Endothelial cell (in vitro differentiated cells): ENCODE measurements around the gene CSNK1D. TPM values are rescaled to one million over a fixed set of nuclear protein-coding genes. Genes with fewer than 3 reads are reported as not detected.

Source experiments
- DNase-seq: peaks from one replicate; pipeline ENCODE4 v3.0.0; 2021; ENCODE audit warnings: low spot score
- H3K27ac Mint-ChIP-seq: one replicate; pipeline ENCODE4 v1.8.0; 2021; ENCODE audit warnings: mixed read lengths, inconsistent platforms; ENCODE audit not compliant: unreplicated experiment
- H3K27me3 Mint-ChIP-seq: one replicate; pipeline ENCODE4 v1.8.0; 2021; ENCODE audit warnings: mild to moderate bottlenecking, moderate library complexity, mixed read lengths, inconsistent platforms; ENCODE audit not compliant: unreplicated experiment
- H3K36me3 Mint-ChIP-seq: one replicate; pipeline ENCODE4 v1.8.0; 2021; ENCODE audit warnings: mild to moderate bottlenecking, low read depth, mixed read lengths, inconsistent platforms; ENCODE audit not compliant: unreplicated experiment
- H3K4me1 Mint-ChIP-seq: one replicate; pipeline ENCODE4 v1.8.0; 2021; ENCODE audit warnings: mild to moderate bottlenecking, mixed read lengths, inconsistent platforms; ENCODE audit not compliant: unreplicated experiment
- H3K4me3 Mint-ChIP-seq: one replicate; pipeline ENCODE4 v1.8.0; 2021; ENCODE audit warnings: mild to moderate bottlenecking, mixed read lengths, inconsistent platforms; ENCODE audit not compliant: unreplicated experiment
- H3K9me3 Mint-ChIP-seq: one replicate; pipeline ENCODE4 v1.8.0; 2021; ENCODE audit warnings: mixed read lengths, inconsistent platforms; ENCODE audit not compliant: unreplicated experiment
- total RNA-seq: library from RNA; stranded (reverse); fragmentation: NEBNext Ultra II Directional; extraction: Animal tissue kit (Norgen Biotek cat#: 25700); gene quantifications from one replicate; pipeline ENCODE4 v1.2.1, GENCODE V29; 2021; ENCODE audit not compliant: unreplicated experiment
- TF ChIP-seq, protein P1 (sequence below): fragments of 200-600 bp; sonication (generic); IDR thresholded peaks from one replicate; pipeline ENCODE4 v1.5.0; 2021; ENCODE audit warnings: antibody characterized with exemption; ENCODE audit not compliant: unreplicated experiment

The CSNK1D gene
- total RNA-seq, 1 donor from 2014 or later, result 149 TPM

DNA sequence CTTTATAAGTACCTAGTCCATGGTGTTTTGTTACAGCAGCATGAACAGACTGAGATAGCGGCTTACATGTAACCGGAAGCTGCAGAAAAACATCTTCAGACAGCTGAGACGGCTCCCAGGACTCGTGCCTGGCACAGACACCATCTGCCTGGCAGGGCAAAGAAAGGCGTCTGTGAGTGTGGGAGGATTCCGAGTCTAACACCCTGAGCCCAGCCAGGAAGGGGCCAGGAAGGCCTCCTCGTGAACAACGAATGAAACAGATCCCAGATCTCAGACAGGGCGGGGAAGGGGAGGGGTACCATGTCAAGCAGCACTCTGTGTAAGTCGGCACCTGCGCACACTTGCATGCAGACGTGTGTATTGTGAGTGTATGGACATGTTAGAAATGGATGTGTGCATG lies 4.4 kb upstream of the CSNK1D start:
- H3K27ac Mint-ChIP-seq, result no peak overlapping the region

DNA sequence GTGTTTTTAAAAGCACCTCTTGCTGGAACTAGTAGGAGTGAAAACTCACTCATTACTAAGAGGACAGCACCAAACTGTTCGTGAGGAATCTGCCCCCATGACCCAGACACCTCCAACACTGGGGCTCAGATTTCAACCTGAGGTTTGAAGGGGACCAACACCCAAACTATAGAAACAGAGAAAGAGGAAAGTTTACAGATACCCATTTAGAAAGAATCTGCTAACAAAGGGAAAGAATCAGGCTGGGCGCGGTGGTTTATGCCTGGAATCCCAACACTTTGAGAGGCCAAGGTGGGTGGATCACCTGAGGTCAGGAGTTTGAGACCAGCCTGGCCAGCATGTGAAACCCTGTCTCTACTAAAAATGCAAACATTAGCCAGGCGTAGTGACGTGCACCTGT lies 3.4 kb upstream of the CSNK1D start:
- peaks cover 30% of the 10 kb centered on the region for H3K27me3 Mint-ChIP-seq
- TF ChIP-seq, protein P1, sequence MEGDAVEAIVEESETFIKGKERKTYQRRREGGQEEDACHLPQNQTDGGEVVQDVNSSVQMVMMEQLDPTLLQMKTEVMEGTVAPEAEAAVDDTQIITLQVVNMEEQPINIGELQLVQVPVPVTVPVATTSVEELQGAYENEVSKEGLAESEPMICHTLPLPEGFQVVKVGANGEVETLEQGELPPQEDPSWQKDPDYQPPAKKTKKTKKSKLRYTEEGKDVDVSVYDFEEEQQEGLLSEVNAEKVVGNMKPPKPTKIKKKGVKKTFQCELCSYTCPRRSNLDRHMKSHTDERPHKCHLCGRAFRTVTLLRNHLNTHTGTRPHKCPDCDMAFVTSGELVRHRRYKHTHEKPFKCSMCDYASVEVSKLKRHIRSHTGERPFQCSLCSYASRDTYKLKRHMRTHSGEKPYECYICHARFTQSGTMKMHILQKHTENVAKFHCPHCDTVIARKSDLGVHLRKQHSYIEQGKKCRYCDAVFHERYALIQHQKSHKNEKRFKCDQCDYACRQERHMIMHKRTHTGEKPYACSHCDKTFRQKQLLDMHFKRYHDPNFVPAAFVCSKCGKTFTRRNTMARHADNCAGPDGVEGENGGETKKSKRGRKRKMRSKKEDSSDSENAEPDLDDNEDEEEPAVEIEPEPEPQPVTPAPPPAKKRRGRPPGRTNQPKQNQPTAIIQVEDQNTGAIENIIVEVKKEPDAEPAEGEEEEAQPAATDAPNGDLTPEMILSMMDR, result no peak
- H3K4me3 Mint-ChIP-seq, result peak overlapping the region; percentile 51
- peak overlapping the region; percentile 43 for H3K27ac Mint-ChIP-seq
- H3K9me3 Mint-ChIP-seq, result no peaks in the 10 kb centered on the region
- DNase-seq, result no peak
- peaks cover 37% of the 10 kb centered on the region for H3K4me1 Mint-ChIP-seq
- peaks cover 8% of the 10 kb centered on the region for H3K36me3 Mint-ChIP-seq

More for the DNA sequence above, 4.4 kb upstream of the CSNK1D start:
- H3K4me1 Mint-ChIP-seq, result peaks cover 30% of the 10 kb centered on the region
- H3K36me3 Mint-ChIP-seq, result peaks cover 3% of the 10 kb centered on the region
- DNase-seq, result no peak
- TF ChIP-seq, protein P1, result no peak
- H3K27me3 Mint-ChIP-seq, result peaks cover 24% of the 10 kb centered on the region
- no peaks in the 10 kb centered on the region for H3K9me3 Mint-ChIP-seq
- H3K4me3 Mint-ChIP-seq, result peak overlapping the region; percentile 6

DNA sequence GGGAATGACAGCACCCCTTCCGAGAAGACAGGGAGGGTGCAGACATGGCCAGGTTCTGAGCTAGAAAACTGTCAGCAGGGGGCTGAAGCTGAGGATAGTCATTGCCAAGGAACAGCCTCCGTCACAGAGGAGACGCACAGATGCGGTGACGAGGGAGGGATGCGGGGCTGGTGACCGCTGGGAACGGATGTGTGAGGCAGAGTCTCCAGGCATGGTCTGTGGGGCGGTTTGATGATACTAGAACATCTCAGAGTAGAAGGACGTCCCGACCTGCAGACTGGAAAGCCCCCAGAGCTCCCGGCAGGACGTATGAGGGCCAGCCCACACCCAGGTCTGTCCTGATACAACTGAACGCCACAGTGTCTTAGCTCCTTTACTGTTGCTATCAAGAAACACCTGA lies 1.8 kb upstream of the CSNK1D start:
- Mint-ChIP-seq H3K4me3 (no peak overlapping the region), H3K27ac (no peak overlapping the region), H3K9me3 (no peaks in the 10 kb centered on the region), H3K27me3 (peaks cover 33% of the 10 kb centered on the region), H3K36me3 (peaks cover 13% of the 10 kb centered on the region), H3K4me1 (peaks cover 39% of the 10 kb centered on the region)
- TF ChIP-seq, protein P1, result no peak
- no peak for DNase-seq

DNA sequence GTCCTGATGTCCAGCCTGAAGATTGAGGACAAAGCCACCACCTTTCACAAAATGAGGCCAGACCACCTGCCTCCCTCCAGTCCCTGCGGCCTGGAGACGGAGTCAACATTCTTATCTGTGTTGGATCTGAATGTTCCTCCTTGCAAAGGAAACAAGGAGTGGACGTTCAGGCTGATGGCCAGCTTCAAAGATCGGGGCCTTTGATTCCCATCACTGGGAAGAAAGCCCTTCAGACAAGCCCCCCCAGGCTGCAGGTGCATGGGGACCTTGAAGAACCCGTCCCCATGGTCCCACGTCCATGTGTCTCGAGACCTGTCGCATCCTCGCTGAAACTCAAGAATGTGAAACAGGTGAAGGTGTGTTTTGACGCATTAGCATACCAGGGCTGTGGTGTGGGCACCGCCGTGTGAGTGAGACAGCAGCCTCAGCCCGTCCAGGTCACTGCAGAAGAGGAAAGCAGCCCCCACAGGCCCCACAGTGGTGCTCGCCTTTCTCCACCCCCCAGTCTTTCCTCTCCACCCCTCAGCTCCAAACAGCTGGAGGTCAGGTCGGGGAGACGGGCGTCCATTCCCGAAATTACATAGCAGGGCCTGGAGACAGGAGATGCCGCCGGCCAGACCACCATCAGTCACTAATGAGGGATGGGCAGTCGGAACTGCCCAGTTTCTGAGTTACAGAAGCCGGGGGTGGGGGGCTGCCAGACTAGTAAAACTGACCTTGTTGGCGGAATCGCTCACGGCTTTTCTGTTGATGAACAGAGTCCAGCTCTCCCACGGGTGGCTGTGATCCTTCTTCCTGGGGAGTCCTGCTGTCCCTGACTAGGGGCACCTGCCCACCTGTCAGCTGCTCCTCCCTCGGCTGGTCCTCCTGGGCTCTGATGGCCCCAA lies 877 bp upstream of the CSNK1D start:
- no peaks in the 10 kb centered on the region for H3K9me3 Mint-ChIP-seq
- no peak for DNase-seq

More for the DNA sequence above, 877 bp upstream of the CSNK1D start:
- Mint-ChIP-seq H3K27ac (no peak overlapping the region), H3K36me3 (peaks cover 21% of the 10 kb centered on the region), H3K4me3 (peak overlapping the region; percentile 73), H3K27me3 (peaks cover 33% of the 10 kb centered on the region), H3K4me1 (peaks cover 45% of the 10 kb centered on the region)
- TF ChIP-seq, protein P1, result no peak
